Measurements from ENCODE around the gene MAGI2.
"Not testable (repeated sequence)": the region's sequence is repeated elsewhere in the genome, so short reads cannot be mapped to it uniquely, and the experiment has no call there.

Gene MAGI2

DNA sequence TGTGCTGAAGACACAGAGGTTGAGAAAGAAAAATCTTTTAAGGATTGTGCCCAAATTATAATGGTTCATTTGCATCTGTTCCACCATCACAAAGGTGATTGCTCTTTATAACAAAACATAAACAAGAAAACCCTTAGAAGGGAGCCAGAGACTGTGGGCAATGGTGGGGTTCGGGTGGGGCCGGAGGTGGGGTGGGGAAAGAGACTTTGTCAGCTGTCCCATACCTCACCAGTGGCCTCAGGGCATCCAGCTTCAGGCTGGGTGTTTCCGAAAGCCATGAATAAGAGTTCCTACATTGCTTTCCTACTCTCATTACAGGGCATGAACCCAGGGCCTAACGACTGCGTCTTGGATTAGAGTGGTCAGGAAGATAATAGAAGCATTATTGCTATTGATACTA is 1427.0 kb downstream of the MAGI2 start:
- in situ Hi-C loops (cut with HindIII; ENCODE audit: low sequenced_read_pairs) = loop anchor here (5.0 kb wide), 1 partner anchor 56 kb away; no protein-coding TSS in a partner anchor

DNA sequence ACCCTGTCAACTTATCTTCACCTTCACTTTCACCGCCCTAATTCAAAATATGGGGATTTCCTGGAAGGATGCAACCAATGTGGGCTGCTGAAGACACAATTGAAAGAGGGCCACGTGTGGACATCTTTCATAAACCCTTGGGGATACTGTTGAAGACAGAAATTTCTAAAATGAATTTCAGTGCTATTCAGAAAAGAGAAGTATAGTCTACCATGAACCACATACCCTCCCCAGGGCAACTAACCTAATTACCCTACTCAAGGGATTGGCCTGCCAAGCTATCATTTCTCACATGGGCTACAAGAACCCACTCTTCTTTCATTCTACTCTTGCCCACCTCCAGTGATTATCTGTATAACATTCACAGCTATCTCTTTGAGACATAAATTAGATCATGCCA is 1428.9 kb downstream of the MAGI2 start:
- in situ Hi-C loops (cut with HindIII; ENCODE audit: low sequenced_read_pairs) = no loop called here

DNA sequence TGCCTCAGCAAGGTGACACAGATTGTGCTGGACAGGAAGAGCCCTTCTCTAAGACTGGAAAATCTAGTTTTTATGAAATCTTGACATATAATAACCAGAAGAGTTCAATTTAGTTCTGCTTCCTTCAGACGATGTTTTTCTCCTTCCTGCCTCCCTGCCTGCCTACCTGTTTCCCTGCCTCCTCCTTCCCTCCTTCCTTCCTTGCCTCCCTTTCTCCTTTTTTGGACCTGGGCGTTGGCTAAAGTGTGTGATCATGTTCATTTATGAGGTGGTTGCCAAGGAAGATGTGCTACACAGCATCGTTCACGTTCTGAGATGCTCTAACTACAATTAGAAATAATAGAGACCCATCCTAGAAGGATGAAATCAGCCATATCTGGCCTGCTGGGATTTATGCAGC is 1430.3 kb downstream of the MAGI2 start:
- in situ Hi-C loops (cut with HindIII; ENCODE audit: low sequenced_read_pairs) = no loop called here

DNA sequence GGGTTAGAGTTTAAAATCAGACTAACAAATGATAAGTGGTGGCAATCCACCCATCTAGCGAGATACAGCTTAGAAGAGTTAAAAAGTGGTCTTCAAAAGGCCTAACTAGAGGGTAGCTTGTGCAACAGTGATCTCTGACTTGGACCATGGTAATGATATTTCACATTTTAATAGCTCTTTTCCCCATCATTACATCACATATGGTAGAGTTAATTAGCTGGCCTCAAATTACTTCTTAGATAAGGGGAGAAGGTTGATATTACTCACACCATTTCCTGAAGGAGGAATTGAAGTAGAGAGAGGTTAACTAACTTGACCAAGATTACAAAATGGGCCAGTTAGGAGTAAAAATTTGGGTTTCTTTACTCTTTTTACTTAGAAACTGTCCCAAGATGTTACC is 1431.3 kb downstream of the MAGI2 start:
- in situ Hi-C loops (cut with HindIII; ENCODE audit: low sequenced_read_pairs) = no loop called here

DNA sequence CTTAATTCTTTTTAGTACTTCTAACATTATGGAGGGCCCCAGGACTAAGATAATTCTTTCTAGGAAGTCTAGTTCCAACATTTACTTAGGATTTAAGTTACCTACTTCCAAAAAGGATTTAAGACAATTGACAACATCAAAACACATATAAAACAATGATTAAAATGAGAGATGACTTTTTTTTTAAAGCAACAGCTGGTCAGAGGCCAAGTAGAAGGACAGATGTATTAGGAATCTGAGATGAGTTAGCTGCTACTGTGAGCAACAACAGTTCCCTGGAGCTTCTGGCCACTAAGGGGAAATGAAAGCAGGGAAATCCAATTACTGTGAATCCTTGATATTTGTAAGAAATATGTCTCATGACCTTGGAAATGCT is 1432.6 kb downstream of the MAGI2 start:
- in situ Hi-C loops (cut with HindIII; ENCODE audit: low sequenced_read_pairs) = no loop called here

DNA sequence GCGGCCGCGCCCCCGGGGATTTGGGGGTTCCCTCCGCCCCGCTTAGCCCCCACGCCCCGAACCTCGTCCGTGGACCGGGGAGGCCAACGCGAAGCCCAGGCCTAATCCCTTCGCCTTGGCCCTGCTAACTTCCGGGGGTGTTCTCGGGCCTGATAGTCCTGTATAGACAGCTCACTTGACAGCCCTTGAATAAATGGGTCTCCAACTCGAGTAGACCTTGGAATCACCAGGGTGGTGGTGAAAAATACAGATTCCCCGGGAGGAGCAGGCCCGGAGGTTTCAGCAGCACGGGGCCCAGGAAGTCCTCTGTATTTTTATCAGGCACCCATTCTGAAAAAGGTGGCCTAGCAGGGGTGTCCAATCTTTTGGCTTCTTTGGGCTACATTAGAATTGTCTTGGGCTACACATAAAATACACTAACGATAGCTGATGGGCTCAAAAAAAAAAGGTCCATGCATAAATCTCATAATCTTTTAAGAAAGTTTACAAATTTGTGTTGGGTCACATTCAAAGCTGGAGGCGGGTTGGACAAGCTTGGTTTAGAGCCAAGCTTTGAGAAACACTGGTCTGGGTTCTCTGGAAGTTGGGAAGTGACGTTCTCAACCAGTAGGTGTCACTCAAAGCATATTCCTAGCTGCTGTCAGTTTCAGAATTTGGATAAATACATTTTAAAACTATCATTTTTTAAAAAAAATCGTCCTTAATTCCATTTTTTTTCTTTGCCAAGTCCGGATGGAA is 1433.2 kb downstream of the MAGI2 start:
- in situ Hi-C loops (cut with HindIII; ENCODE audit: low sequenced_read_pairs) = no loop called here

DNA sequence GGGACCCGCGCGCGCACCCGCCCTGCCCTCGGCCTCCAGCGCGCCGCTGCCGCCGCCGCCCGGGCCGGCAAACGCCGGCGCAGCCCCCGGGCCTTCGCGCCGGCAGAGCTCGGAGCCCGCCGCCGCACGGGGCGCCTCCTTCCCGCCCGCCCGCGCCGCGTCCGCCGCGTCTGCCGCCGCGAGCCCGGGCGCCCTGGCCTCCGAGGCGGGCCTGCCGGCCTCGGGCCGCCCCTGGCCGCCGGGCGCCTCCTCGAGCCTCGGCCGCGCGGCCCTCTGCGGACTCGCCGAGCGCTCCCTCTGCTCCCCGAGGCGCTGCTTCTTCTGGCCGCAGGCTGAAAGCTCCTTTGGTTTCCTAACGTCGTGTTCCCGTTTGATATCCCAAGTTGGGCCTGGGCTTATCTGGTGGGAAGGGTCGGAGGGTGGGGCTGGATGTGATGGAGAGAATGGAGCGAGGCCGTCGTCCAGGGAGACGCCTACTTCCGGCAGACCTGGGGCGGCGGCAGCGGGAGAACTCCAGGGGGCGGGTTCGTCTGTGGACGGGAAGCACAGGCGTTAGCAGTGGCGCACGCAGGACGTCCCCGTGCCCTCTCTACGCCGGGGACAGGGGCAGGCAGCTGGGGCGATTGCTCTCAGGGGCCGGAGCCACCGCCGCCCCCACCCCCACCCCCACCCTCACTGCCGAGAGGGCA is 1433.9 kb downstream of the MAGI2 start:
- in situ Hi-C loops (cut with HindIII; ENCODE audit: low sequenced_read_pairs) = no loop called here

DNA sequence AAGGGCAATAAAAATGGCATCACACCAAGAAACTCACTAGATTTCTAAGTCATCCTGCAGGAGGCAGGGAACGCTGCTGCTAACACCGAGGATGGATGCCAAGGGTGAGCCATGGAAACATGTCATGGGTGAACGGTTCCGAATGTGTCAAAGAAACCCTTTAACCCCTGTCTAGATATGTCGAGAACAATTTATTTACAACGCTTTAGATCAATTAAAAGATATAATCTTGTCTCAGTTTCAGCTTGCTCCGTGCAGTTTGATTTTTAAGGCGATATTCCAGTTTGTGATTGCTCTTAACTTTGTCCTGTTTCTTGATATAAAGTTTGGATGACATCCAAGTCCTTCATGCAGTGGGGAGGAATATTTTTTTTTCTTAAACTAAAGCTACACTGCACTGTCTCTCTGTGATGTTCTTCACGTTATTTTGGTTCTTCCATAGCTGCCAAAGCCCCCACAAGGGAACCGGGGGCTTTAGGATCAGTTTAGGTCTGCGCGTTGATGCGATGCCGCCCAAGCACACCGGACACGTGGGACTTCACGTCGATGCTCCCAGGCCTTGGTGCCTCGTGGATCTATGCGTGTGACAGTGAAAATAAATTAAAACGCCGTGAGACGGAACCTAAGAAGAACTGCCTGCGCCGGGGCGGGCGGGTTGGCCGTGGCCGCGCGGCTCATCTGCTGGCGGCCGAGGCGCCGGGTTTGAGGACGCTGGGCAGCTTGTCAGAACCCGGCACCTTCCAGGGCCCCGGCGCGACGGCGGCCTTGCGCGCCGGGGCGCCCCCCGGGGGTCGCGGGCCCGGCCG is 1434.6 kb downstream of the MAGI2 start:
- in situ Hi-C loops (cut with HindIII; ENCODE audit: low sequenced_read_pairs) = no loop called here

DNA sequence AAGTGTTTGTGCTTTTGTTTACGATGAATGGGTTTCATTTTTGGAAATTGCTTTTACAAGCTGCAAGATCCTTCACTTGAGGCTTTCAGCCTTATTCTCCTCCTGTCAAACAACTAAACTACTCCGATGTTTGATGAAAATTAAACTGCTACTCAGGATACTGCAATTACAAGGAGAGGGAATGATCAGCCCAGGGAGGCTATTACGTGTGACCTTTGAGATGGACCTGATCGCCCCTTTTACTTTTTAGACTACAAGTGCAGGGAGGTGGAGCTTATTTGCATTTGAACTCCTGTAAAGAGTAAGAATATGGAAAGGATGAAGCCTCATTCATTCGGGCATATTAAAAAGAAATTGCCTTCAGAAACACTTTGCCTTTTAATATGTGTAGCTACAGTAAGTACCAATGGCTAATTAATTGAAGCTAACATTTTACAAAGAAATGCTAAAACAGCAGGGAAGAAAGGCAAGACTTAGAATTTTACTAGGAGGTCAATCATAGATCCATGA is 1435.8 kb downstream of the MAGI2 start:
- in situ Hi-C loops (cut with HindIII; ENCODE audit: low sequenced_read_pairs) = no loop called here

DNA sequence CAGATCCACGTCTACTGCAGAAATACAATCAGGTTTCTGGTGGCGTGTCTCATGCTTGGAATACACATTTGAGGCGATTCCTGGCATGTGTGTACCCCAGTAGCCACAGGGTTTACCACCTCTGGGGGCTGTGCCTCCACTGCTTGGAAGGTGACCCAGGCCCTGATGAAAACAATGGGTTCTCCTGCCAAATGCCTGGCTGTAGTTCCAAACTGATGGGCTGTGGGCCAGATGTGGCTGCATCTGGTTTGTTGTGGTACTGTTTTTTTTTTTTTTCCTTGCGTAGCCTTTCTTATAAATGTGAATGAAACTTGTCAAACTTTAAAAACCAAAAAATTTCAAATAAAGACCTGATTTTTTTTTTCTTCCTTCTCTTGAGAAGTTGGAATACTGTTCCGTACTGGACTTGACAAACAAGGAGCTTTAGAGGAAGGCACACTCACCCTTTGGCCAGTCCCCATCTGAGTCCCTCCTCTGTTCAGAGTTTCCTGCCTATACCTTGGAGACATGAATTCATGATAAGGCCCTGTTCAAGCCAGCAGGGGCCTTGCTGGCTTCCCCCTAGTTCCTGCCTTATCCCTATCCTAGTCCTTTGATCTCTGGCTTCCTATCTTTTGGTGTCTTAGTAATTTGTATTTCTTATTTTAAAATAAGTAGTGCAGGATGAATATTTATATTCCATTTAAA is 1437.8 kb downstream of the MAGI2 start:
- in situ Hi-C loops (cut with HindIII; ENCODE audit: low sequenced_read_pairs) = no loop called here

DNA sequence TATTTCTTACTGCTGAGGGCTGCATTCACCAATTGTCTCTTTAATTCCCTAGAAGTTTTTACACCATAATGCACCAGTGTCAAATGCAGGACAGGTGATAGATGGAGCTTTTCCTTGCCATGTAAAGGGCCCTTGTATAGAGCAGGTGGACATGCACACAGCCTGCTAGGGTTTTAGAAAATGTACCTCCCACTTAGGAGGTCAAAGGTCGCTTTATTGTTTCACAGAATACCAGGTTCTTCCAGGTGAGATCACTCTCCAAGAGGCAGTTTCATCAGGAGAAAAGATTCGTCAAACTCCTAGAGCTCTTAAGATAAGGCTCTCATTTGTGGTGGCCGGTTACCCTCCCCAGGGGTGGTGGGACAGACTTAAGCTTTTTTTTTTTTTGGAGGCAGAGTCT is 1439.1 kb downstream of the MAGI2 start:
- in situ Hi-C loops (cut with HindIII; ENCODE audit: low sequenced_read_pairs) = no loop called here

DNA sequence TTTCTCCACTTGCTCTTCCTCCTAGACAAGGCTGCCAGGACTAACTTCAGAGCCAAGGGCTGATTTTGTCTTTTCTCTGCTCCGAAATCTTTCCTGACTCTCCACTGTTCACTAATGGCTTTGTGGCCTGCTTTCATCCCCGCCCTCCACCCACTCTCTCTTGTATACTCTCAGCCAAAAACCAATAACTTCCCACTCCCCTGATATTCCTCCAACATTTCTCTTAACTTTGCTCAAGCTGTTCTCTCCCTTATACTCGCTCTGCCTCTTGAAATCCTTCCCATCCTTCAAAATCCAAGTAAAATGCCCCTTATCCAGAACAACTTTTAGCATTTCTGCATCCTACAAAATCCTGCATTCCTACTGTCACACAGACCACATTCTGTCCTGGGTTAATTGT is 1440.1 kb downstream of the MAGI2 start:
- in situ Hi-C loops (cut with HindIII; ENCODE audit: low sequenced_read_pairs) = no loop called here

DNA sequence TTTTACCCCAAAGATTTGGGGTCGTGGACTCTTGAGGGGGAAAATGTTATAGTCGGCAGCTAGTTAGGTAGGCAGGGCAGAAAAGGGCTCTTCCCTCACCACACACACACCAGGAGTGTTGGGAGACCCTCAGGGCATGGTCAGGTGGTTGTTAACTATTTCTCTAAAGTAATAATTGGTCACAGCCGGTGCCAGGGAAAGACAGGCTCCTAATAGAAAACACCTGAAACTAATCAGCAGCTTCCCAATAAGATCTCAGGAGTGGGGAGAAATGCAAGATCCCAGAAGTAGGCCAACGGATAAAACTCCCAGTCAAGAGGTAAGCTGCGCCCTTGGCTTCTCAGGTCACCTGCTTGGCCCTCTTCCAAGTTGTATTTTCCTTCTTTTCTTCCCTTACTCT is 1441.8 kb downstream of the MAGI2 start:
- in situ Hi-C loops (cut with HindIII; ENCODE audit: low sequenced_read_pairs) = no loop called here

DNA sequence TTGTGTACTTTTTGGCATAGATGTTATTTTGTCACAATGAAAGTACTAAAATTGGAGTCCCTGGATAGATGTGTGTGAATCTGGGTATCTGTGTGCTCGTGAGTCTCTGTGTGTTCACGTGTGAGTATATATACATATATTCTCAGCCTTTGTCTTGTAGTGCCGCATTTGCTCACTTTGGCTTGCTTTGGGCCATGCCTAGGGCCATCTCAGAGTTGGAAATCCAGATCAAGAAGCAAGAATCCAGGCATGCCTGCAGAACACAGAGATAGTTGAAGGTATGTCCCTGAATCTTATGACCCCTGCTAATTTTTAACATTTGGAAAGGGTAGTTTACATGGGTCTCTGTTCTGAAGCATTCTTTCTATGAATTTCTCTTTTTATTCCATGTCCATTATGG is 1446.2 kb downstream of the MAGI2 start:
- in situ Hi-C loops (cut with HindIII; ENCODE audit: low sequenced_read_pairs) = no loop called here

DNA sequence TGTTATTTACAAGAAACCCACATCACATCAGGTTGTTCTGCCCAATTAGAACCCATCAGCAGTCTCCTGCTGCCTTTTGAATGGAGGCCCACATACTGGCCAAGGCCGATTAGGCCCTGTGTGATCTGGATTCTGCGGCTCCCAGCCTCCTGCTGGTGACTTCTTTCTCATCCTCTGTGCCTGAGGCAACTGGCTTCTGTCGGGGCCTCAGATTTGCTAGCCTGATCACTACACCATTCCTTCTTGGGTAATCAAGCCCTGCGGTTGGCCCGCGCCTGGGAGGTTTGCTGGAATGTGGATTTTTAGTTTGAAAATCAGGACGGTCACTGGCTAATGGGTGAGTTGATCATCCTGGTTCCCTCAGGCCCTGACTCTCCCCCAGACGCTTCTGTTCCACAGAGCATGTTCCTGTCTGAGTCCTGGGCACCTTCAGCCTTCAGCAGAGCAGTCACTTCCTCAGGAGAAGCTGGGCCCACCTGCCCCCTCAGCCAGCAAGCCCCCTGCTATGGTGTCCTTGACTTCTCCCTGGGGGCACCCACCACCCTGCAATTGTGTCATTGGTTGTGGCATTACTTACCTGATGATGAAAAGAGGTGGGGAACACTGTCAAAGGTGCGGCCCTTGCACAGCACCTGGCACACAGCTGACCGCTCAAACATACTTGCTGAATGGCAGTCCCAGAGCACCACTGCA is 1447.3 kb downstream of the MAGI2 start:
- in situ Hi-C loops (cut with HindIII; ENCODE audit: low sequenced_read_pairs) = no loop called here

DNA sequence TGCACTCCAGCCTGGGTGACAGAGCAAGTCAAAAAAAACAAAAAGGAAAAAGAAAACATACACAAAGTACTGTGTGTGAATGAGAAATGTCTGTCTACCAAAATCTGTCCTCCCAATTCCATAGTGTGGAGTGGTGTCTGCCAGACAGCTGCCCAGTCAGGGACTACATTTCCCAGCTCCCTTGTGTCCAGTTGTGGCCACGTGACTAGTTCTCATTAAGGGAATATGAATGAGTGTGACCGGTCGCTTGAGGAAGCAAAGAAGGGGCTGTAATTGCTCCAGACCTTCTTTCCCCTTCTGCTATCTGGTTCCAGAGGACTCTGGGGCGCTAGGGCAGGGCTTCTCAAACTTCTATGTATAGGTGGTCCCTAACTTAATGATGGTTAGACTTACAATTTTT is 1450.8 kb downstream of the MAGI2 start:
- in situ Hi-C loops (cut with HindIII; ENCODE audit: low sequenced_read_pairs) = no loop called here

DNA sequence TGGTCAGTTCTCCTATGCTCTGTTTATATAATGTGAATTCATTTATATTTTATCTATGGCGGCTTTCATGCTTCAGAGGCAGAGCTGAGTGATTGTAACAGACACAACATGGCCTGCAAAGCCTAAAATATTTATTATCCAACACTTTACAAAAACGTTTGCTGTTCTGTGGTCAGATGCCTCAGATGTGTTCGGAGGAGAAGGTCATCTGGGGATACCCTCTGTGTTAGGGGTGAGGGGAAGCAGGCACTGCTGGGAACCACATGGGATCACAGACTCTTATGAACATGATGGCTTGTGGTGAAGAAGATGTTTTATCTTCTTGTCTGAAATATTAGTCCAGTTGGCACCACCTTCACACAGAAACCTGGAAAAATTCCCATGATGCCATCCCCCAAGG is 1451.4 kb downstream of the MAGI2 start:
- in situ Hi-C loops (cut with HindIII; ENCODE audit: low sequenced_read_pairs) = no loop called here

DNA sequence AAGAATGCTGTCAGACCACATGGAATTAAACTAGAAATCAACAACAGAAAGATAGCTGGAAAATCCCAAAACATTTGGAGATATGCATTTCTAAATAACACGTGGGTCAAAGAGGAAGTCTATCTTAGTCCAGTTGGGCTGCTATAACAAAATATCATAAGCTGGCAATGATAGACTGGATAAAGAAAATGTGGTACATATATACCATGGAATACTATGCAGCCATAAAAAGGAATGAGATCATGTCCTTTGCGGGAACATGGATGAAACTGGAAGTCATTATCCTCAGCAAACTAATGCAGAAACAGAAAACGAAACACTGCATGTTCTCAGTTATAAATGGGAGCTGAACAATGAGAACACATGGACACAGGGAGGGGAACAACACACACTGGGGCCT is 1454.3 kb downstream of the MAGI2 start:
- in situ Hi-C loops (cut with HindIII; ENCODE audit: low sequenced_read_pairs) = not testable (repeated sequence)

DNA sequence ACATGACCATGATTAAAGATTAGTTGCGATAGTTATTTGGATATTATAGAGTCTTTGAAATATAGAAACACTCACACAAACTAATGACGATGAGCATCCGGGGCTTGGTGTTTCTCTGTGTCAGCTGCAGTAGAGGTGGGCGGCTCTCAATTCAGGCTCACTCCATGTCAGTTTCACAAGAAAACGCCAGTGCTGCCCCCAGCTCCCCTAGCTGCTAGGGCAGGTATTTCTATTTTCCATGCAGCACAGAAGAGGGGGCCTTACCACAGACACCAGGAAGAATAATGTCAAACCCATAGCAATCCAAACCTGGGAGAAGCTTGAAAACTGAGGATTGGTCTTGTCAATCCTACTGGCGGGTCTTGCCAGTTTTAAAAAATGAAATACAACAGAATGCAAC is 1457.8 kb downstream of the MAGI2 start:
- in situ Hi-C loops (cut with HindIII; ENCODE audit: low sequenced_read_pairs) = no loop called here

DNA sequence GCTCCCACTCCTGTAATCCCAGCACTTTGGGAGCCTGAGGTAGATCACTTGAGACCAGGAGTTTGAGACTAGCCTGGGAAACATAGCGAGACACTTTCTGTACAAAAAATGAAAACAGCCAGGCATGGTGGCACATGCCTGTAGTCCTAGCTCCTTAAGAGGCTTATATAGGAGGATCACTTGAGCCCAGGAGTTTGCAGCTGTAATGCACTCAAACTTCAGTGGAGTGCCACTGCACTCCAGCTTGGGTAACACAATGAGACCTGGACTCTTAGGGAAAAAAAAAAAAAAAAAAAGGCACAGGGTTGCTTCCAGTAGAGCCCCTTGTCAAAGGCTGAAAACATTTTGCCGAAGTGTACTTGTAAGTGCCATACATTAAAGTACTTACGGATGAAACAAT is 1459.6 kb downstream of the MAGI2 start:
- in situ Hi-C loops (cut with HindIII; ENCODE audit: low sequenced_read_pairs) = no loop called here

DNA sequence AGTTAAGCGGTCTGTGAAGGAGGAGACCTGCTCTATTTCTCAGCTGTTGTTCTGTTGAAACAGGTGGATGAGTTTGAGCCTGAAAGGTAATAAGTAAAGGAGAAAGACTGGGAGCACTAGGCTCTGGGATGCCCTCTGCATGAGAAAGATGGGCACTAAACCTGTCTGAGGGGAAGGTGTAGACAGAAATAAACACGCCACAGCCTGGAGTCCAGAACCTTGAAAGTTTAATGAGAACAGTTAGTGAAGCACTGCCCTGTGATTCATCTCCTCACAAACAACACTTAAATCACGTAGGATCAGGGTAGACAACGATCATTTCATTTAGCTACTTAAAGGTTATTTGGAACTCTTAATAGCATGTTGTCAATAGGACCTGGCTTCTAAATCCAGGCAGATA is 1461.8 kb downstream of the MAGI2 start:
- in situ Hi-C loops (cut with HindIII; ENCODE audit: low sequenced_read_pairs) = no loop called here

Data from endothelial cell of hepatic sinusoid (primary cell).